ENCODE results near the gene CCL11.
"Not testable (repeated sequence)": the region's sequence is repeated elsewhere in the genome, so short reads cannot be mapped to it uniquely, and the experiment has no call there.

The CCL11 gene

GRCh38 chr17:34318474-34318873 is 32.9 kb downstream of the CCL11 start:
- peak; percentile 24; the same call in 1 of the 2 replicates for TF ChIP-seq CTCF (IDR thresholded peaks at IDR 0.05; ENCODE audit: borderline replicate concordance, insufficient read depth, low read depth, low read length)

GRCh38 chr17:34319039-34319483 is 33.5 kb downstream of the CCL11 start, which contains the start of gene CCL8:
Gene CCL8, plus strand, starts transcription at chr17:34319435. Its CDS starts 67 bp downstream, at chr17:34319502.
- no peak within 1 kb of the TSS for H3K4me3 ChIP-seq (ENCODE audit: low read depth, low read length)
- TF ChIP-seq CTCF (IDR thresholded peaks at IDR 0.05; ENCODE audit: borderline replicate concordance, insufficient read depth, low read depth, low read length): no peak

More at GRCh38 chr17:34318474-34318873, 32.9 kb downstream of the CCL11 start:
- no peak overlapping the region for H3K4me3 ChIP-seq (ENCODE audit: low read depth, low read length)

- no peak overlapping the region for H3K4me3 ChIP-seq (ENCODE audit: low read depth, low read length)
Observed at GRCh38 chr17:34321964-34322363, 36.4 kb downstream of the CCL11 start.

GRCh38 chr17:34327580-34327979 is 42.0 kb downstream of the CCL11 start:
- not testable (repeated sequence) for H3K4me3 ChIP-seq (ENCODE audit: low read depth, low read length)

More at GRCh38 chr17:34321964-34322363, 36.4 kb downstream of the CCL11 start:
- no peak for TF ChIP-seq CTCF (IDR thresholded peaks at IDR 0.05; ENCODE audit: borderline replicate concordance, insufficient read depth, low read depth, low read length)

GRCh38 chr17:34337701-34338100 is 52.2 kb downstream of the CCL11 start:
- no peak for TF ChIP-seq CTCF (IDR thresholded peaks at IDR 0.05; ENCODE audit: borderline replicate concordance, insufficient read depth, low read depth, low read length)
- no peak overlapping the region for H3K4me3 ChIP-seq (ENCODE audit: low read depth, low read length)
